NCI-H446 treated with DMSO at 0.1 percent for 48 hours (cell line): ENCODE measurements around the gene ZNRF2.
A peak's percentile ranks its signal among the peaks of the same experiment; 100 is the strongest.

Experiments
- DNase-seq: peaks from one replicate; lab custom pipeline; 2025; lab: John Stamatoyannopoulos, UW

The ZNRF2 gene

DNA sequence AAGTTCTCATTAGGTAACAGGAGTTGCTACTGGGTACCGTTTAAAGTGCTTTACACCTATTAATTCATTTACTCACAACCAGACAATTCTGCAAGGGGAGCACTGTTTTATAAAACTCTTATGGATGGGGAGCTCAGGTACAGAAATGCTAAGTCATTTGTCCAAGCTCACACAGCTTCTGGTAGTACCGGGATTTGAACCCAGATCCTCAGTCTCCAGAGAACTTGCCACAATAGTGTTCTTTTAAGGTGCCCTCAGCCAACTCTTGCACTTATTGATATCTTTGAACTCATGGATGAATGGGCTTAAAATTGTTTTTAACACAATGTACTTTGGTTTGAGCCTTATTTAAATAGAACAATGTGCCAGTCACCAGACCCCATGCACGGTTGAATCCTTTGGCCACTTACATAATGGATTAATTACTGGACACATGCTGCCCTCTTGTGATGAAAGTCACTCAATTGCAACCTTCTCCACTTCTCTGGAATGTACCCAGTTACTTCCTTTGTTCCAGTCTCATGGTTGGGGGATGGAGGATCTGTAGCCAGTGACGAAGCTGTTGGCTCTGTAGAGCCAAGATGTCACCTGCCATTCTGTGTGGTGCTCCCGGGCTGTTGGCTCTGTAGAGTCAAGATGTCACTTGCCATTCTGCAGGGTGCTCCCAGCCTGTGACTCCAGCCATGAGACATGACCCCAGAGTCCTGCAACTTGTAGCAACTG lies 128.5 kb downstream of the ZNRF2 start:
- DNase-seq = peak; percentile 37

- no peak for DNase-seq
Measured at GRCh38 chr7:30413864-30414263, 129.5 kb downstream of the ZNRF2 start.
